ENCODE results near the gene UBE2E3. TPM values are rescaled to one million over a fixed set of nuclear protein-coding genes. Genes with fewer than 3 reads are reported as not detected.

Gene UBE2E3
- total and polyA plus RNA-seq, 2 experiments from 2014 or later = 111 to 112 TPM

GRCh38 chr2:180999274-180999964 is 19.0 kb downstream of the UBE2E3 start:
- Histone ChIP-seq H3K27ac (ENCODE audit: low read depth) (no peak overlapping the region), H3K36me3 (ENCODE audit: insufficient read depth) (peaks cover 2% of the 10 kb centered on the region; the same call in 1 of the 2 replicates), H3K79me2 (replicated peaks; ENCODE audit: insufficient read depth) (peaks cover 100% of the 10 kb centered on the region), H3K9me2 (ENCODE audit: insufficient read depth) (no peaks in the 10 kb centered on the region), H3K4me1 (ENCODE audit: insufficient read depth) (peaks cover 47% of the 10 kb centered on the region), H3K4me3 (no peak overlapping the region), H3K4me2 (0 out of 2 replicates have a peak overlapping the region, but pooled peaks have one; percentile 35), H2AFZ (no peak overlapping the region), H3F3A (replicated peaks; ENCODE audit: low read depth) (no peaks in the 10 kb centered on the region), H4K20me1 (replicated peaks; ENCODE audit: insufficient read depth) (0 out of 2 replicates have a peak, but pooled peaks cover 12% of the 10 kb centered on the region), H3K27me3 (ENCODE audit: insufficient read depth) (no peaks in the 10 kb centered on the region)
- Mint-ChIP-seq H3K4me3 (no peak overlapping the region), H3K4me1 (peaks cover 60% of the 10 kb centered on the region), H3K9me3 (no peaks in the 10 kb centered on the region), H3K36me3 (ENCODE audit: low read depth) (no peaks in the 10 kb centered on the region; the same call in 2 of the 3 replicates), H3K27ac (no peak overlapping the region; the same call in 1 of the 2 replicates), H3K27me3 (ENCODE audit: insufficient read depth, low read depth, poor library complexity) (no peaks in the 10 kb centered on the region)
- TF ChIP-seq CREB1 (CRISPR knock-in tag; IDR thresholded peaks at IDR 0.05; ENCODE audit: low read depth) = no peak
- no peak for TF ChIP-seq JUNB (IDR thresholded peaks at IDR 0.05; ENCODE audit: unreplicated experiment)
- no peak for TF ChIP-seq ZNF462 (CRISPR knock-in tag; IDR thresholded peaks at IDR 0.05)
- no peak for TF ChIP-seq EZH2phosphoT487 (IDR thresholded peaks at IDR 0.05; ENCODE audit: unreplicated experiment)
- no peak for TF ChIP-seq EZH2 (IDR thresholded peaks at IDR 0.05; ENCODE audit: low read depth, unreplicated experiment)
- no peak for TF ChIP-seq POLR2AphosphoS5 (IDR thresholded peaks at IDR 0.05; ENCODE audit: low read depth)
- no peak for TF ChIP-seq NANOG (IDR thresholded peaks at IDR 0.05; ENCODE audit: borderline replicate concordance)
- no peak for TF ChIP-seq STAT1 (IDR thresholded peaks at IDR 0.05; ENCODE audit: unreplicated experiment)
- TF ChIP-seq ETS1 (IDR thresholded peaks at IDR 0.05) = no peak
- TF ChIP-seq CTCF (conservative IDR thresholded peaks at IDR 0.05; ENCODE audit: low read depth in 2 of 2) = no peak
- TF ChIP-seq REST (IDR thresholded peaks at IDR 0.05; ENCODE audit: unreplicated experiment) = no peak
- no peak for TF ChIP-seq ZNF114 (CRISPR knock-in tag; IDR thresholded peaks at IDR 0.05)
- TF ChIP-seq ZNF331 (CRISPR knock-in tag; IDR thresholded peaks at IDR 0.05; ENCODE audit: low read depth) = no peak
- DNase-seq (ENCODE audit: low spot score) (no peak), ATAC-seq (no peak)

All from GM23338 (cell line).